Measurements from ENCODE around the gene PIEZO2.

Gene PIEZO2

DNA sequence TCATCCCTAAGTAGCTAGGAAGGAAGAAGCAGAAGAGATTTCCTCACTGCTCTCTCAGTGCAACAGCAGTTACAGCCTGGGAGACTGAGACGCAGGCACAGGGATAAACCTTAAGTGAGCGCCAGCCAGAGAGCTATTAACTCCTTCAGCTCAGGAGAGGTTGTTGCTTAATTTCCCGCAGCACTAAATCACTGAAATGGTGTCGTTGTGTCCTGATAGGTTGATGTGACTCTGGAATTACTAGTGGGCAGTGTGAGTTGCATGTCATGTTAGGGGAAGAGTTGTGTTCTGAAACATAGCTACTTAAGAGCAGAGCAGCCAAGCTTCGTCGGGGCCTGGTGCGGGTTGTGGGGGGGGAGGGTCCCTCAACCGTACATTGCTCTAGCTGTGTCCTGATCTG is 397.7 kb downstream of the PIEZO2 start:
- DNase-seq (ENCODE audit: low read depth in 4 of 4, low spot score in 1 of 4), result no peak

DNA sequence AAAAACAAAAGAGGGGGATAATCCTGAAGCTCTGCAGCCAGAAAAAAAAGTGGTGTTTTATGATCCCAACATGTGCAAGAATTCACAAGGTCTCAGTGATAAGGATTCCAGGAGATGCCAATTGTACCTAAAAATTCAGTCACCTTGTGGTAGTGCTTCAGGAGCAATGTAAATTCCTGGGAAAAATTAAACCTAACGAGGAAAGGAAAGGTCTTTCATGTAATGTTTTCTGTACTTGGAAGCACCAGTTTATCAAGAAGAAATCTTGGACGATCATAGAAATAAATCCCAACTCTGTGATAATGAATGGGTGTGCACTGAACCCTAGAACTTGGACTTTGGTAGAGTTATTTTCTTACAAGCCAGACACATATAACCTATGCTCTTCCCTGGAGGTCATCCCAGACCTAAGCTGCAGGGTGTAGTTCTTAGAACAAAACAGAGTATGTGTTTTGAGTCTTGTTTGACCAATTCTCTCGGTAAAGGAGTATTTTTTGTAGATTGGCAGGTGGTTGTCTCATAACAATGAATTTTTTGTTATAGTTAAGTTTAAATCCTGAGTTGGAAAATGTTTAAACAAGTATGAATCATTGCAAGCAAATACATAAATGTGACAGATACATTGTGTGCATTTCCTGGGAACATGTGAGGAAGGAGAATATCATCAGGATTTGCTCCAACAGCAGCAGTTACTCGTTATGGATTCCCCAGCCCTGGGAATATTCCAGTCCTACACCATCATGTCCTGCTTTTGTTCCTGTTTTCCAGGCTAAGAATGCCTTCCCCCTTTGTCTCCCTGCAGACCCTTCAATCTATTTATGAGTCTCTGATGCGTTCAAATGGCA is 399.0 kb downstream of the PIEZO2 start:
- DNase-seq (ENCODE audit: low read depth in 4 of 4, low spot score in 1 of 4), result no peak

DNA sequence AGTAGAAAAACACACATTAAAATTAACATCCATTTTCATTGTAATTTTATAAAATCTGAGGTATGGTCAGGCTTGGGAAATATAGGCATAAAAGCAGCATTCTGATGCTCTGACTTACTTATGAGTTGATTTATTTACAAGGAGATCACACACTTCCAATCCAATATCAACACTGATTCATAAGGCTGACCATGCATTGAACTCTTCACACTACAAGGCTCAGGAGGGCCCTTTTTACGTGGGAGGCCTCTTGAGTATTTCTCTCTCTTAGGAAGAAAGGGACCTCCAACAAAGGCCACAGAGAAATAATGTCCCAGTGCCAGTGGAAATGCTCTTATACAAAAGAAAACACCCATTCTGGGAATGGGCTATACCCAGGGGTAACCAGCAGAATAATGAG is 400.7 kb downstream of the PIEZO2 start:
- no peak for DNase-seq (ENCODE audit: low read depth in 4 of 4, low spot score in 1 of 4)

DNA sequence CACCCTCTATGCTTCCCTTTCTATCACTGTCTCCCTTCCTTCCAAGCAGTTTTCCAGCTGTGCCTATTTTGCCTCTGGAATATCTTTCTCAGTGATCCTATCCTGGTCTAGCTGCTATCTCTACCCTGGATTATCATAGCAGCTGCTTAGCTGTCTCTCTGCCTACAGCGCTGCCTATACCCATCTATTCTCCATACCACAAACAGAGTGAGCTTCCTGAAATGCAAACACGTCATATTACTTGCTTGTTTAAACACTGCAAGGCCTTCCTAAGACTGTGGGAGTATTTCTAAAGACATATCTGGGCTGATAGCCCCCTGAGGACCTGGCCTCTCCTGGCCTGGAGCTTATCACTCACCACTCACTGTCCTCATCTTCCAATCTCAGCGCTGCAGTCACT is 403.4 kb downstream of the PIEZO2 start:
- no peak for DNase-seq (ENCODE audit: low read depth in 4 of 4, low spot score in 1 of 4)

DNA sequence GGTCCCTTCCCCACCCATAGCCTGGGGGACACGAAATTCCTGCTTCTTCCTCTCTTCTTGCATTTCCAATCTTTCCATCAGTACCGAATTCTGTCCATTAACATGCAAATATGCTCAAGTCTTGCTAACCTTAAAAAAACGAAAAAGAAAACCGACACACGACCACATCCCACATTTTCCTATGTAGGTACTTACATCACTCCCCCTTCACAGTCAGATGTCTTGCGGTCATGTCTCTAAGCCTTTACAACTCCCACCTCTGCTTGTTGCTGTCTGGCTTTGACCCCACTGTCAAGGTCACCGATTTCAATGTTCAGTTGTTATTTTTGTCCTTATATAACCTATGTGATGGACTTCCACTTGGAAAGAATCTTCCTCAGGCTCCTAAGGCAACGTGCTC is 404.1 kb downstream of the PIEZO2 start:
- DNase-seq (ENCODE audit: low read depth in 4 of 4, low spot score in 1 of 4), result no peak

DNA sequence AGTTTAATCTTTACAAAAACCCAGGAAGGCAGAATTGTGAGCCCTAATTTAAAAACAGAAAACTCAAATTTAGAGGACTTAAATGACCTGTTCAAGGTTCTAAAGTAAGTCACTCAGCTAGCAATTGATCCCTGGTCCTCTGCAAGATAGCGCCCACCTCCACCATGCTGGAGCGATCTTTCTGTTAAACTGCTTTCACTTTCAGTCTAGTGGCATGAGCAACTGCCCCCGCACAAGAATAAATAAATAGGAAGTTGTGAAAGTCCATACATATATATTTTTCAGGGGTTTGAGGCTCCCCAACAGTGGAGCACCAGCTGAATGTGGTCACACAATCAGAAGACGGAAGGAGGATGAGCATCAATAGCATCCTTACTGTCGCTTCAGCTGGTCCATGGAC is 405.6 kb downstream of the PIEZO2 start:
- DNase-seq (ENCODE audit: low read depth in 4 of 4, low spot score in 1 of 4), result no peak

DNA sequence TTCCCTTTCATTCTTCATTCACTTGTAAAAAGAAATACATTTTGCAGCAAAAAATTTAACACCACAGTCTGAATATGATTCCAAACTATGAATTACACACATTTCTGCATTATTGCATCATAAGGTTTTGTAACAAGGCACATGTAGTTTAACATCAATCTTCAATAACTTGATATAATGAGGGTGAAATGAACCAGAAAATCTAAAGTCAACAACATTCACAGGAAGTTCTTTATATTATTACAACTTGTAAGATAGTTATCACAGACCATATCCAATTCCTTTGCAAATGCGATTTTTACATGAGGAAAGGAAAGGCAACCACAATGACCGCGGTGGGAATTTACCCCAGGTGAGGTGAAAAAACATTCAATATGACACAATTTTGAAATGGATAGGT is 410.2 kb downstream of the PIEZO2 start:
- no peak for DNase-seq (ENCODE audit: low read depth in 4 of 4, low spot score in 1 of 4)

DNA sequence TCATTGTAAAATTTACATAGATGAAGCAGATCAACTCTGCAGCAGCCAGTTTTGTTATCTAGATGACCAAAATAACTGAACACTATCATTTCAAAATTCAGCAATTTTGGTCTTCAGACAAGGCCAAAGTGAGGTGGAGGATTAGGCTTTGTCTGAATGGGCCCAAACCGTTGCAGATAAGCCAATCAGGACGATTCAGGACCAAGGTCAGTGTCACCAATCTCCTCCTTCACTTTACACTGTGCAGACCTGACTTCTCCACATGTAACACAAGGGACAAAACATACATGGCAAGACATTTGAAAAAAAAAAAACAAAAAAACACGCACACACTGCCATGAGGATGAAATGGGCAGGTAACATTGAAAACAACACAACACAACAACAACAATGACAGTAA is 412.4 kb downstream of the PIEZO2 start:
- DNase-seq (ENCODE audit: low read depth in 4 of 4, low spot score in 1 of 4), result no peak

DNA sequence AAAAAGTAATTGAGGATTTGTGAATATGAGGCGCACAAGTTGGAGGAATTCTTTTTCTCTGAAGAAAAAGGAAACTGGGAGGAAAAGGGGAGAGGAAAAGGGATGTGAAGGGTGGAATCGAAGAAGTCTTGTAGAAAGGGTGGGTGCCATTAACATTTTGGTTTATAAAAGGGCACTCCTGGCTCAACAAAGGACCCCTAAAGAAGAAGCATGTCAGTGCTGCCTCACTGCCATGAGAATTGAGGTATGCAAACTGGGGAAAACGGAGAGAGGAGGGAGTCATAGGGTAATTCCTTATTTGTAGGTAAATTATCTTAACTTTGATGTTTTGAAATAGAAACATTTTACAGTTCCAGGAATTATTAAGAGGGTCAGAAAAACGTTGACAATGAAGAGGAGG is 416.4 kb downstream of the PIEZO2 start:
- no peak for DNase-seq (ENCODE audit: low read depth in 4 of 4, low spot score in 1 of 4)

DNA sequence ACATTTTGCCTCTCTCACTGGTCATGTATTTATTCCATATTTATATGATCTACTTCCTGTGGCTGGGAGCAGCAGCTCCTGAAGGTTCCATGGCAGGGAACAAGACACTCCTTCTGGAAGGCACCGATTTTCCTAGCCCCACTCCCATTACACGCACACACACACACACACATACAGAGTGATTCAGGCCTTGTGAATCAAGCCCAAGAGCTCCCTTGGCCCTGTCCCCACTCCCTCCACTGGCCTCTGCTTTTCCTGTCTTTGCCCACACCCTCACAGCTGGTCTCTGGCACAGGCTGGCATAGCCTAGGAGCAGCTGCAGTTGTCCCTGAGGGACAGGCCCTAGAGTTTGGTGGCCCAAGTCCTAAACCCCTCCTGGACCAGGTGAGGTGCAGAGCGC is 421.9 kb downstream of the PIEZO2 start:
- DNase-seq (ENCODE audit: low read depth in 4 of 4, low spot score in 1 of 4), result no peak

DNA sequence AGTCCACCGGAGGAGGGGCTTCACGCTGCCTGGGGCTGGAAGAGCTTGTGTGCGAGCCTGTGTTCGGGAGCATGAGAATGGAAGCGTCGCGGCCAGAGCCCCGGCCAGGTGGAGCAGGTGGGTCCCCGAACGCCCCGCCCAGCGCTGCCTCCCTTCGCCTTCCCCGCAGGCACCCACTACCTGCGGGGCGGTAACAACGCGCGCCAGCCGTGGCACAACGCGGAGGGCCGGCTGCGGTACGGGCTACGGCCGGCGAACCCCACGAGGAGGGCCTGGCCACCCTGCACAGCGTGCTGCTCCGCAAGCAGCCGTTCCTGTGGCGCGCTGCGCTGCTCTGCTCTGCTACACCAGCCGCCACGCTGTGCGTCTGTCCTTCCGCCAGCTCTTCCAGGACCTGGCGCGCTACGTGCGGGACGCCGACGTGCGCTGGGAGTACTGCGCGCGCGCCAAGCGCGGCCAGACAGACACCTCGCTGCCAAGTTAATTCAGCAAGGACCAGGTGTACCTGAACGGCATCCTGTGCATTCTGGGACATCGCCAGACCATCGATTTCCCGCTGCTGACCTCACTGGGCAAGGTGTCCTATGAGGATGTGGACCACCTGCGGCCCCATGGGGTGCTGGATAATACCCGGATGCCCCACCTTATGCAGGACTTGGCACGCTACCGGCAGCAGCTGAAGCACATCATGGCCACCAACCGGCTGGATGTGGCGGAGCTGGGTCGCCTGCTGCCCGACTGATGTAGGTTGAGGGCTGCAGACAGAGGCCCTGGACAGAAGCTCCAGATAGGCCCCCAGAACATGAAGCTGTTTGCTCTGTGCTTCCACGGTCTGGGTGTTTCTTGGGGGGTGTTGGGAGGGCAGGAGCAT is 422.9 kb downstream of the PIEZO2 start:
- DNase-seq (ENCODE audit: low read depth in 4 of 4, low spot score in 1 of 4), result no peak

DNA sequence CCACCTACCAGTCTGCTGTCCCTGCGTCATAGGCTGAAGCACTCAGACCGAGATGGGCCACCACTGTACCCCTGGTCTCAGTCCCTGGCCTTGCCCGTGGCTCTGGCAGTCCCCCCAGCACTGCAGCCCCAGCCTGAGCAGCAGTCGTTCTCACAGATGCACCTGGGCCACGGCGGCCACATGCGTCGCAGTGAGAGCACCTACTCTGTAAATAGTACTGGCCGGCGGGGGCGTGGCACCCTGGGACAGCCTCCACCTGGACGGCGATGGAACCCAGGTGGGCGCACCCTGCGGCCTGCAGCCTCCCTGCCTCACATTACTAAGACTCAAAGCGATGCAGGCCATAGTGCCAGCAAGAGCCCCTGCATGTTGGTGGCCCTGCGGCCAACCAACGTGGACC is 424.7 kb downstream of the PIEZO2 start:
- no peak for DNase-seq (ENCODE audit: low read depth in 4 of 4, low spot score in 1 of 4)

DNA sequence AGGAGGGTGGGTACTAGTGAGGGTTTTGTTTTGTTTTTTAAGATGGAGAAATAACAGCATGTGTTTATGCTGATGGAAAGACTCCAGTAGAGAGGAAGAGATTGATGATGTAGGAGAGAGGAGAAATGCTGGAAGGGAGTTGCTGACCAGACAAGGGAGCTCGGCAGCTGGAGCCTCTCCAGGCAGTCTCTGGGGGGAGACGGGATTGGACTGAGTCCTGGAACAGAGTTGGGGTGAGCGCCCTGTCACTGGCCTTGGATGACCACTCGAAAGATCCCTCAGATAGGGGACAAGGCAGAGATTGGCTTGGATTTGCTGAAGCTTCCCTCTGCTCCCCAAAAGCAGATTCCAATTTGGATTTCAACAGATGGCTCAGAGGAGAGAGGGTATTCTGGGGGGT is 425.9 kb downstream of the PIEZO2 start:
- no peak for DNase-seq (ENCODE audit: low read depth in 4 of 4, low spot score in 1 of 4)

DNA sequence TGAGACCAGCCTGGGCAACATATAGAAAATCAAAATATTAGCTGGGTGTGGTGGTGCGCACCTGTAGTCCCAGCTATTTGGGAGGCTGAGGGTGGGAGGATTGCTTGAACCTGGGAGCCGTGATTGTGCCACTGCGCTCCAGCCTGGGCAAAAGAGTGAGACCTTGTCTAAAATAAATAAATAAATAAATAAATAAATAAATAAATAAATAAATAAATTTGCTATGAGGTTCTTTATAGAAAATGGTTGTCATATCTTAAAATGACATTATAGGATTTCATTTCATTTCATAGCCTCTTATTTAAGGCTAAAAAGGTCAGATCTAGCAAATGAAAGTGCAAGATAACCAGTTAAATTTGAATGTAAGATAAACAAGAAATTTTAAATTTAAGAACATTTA is 430.6 kb downstream of the PIEZO2 start:
- DNase-seq (ENCODE audit: low read depth in 4 of 4, low spot score in 1 of 4), result no peak

DNA sequence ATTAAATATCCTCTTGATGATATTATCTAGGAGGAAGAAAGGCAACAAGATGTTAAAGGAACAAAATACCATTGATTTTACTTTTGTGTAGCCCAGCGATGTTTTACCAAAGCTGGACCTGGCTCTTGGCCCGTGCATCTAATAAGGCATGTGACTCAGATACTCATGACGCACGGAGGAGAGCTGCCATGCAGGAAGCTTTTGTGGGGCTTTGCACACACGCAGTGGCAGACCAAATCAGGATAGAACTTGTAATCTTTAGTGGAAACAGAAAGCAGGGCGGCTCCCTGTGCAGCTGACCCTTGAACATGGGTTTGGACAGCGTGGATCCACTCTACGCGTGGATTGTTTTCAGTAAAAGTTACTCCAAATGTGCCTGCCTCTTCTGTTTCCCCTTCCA is 433.6 kb downstream of the PIEZO2 start:
- DNase-seq (ENCODE audit: low read depth in 4 of 4, low spot score in 1 of 4), result no peak

DNA sequence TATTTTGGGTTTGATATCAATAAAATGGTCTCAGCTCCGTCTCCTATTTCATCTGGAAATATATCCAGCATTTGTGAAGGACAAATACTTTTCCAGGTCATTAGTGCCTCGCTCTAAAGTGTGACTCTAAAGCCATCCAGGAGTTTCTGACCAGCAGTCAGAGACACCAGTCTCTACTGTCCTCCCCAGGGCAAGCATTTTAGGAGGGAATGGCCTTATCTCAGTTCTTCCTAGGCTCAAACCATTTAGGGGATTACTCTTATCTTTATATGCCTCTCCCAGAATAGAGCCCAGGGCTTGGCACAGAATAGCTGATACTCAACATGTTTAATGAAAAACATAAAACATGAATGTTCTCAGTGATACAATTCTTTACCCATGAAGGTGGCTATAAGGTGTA is 436.0 kb downstream of the PIEZO2 start:
- no peak for DNase-seq (ENCODE audit: low read depth in 4 of 4, low spot score in 1 of 4)

DNA sequence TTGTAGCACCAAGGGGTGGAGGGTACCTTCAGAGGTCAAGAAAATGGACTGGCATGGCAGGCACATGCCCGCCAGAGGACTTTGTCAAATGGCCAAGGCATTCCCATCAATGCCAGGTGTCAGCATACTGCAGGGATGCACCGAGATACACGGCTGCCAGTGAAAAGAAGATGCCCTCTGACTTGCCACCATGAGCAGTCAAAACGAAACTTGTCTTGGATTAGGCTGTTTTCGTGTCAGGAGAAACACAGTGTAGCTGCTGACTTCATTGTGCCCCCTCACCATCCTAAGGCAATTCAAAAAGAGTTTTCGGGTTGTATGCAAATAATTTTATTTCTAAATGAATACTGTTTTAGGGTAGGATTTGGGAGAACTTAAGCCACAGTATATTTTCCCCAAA is 442.1 kb downstream of the PIEZO2 start:
- no peak for DNase-seq (ENCODE audit: low read depth in 4 of 4, low spot score in 1 of 4)

DNA sequence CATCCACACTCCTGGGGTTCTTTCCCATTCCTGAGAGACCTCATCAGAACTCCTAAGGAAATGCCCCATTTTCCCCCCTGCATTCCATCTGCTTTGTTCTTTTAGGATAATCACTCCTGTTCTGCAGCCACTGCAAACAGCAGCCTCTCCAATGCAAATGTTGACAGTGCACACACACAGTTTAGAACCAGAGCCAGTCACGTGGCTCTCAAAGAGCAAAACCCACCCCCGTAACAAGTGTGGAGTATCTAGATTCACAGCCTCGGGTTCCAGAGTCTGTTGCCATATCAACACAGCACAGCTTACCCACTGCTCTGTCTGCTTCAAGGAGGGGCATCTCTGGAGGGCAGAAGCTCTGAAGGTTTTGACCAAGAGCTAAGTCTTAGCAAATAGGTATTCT is 443.6 kb downstream of the PIEZO2 start:
- DNase-seq (ENCODE audit: low read depth in 4 of 4, low spot score in 1 of 4), result no peak

DNA sequence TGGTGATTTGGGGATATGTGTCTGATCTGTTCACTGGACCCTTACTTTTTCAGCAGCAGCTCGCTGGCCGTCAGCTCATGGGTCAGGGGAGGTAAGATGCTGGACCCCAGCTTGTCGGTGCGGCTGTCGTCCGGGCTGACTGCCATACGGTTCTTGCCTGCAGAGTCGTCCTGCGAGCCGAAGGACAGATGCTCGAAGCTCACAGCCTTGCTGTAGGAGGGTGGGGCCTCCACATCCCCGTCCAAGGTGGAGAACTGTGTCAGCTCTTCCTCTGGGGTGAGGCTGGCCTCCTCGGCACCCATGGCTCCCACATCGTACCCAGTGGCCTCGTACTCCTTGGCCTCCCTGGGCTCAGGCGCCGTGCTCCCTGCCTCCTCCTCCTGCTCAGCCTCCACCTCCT is 444.1 kb downstream of the PIEZO2 start:
- DNase-seq (ENCODE audit: low read depth in 4 of 4, low spot score in 1 of 4), result no peak

DNA sequence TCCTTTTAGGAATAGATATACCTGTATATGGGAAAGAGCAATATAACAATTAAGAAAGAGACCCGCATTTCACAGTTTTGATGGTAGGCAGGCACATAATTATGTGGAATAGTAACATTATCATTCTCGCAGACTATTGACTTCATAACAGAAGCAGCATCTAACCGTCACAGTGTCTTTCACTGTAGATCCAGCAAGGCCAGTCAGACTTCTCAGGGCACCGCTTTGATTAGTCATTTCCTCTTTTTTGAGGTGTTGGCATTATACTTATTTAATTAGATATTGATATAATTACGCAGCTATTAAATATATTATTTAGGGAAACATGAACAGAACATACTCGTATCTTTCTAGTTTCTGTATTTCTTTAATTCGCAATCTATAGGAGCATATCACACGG is 447.2 kb downstream of the PIEZO2 start:
- DNase-seq (ENCODE audit: low read depth in 4 of 4, low spot score in 1 of 4), result no peak

DNA sequence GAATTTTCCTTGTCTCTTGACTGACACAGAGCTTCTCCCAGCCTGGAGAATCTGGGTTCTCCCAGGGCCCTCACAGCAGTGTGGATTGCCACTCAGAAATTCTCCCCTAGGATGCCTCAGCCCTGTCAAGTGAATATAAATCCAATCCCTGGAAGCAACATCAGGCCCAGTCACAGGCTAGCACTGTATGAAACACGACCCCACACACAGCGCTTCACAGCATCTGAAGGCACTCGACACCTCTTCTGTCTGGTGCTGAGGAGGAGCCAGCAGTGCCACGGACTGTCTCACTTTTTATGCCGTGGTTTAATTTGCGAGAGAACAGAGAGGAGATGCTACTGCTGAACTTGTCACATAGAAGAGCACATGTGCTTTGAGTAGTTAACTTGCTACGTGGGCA is 459.0 kb downstream of the PIEZO2 start:
- no peak for DNase-seq (ENCODE audit: low read depth in 4 of 4, low spot score in 1 of 4)

DNA sequence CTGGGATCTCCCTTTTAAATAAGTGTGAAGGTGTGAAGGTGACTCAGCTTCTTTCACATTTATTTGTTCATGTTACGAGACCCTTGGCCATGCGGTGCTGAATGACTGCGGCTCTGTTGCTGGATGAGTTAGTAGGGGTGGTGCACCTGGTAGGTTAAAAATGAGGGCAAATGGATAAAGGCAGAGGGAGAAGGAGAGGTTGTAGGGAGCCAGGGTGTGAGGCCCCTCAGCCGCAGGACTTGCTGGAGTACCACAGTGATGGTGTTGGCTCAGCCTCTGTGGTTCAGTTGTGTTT is 459.4 kb downstream of the PIEZO2 start:
- DNase-seq (ENCODE audit: low read depth in 4 of 4, low spot score in 1 of 4), result no peak

Measured in stimulated activated CD4-positive, alpha-beta T cell treated with anti-CD3 and anti-CD28 coated beads, Interleukin-1b, Interleukin-23, amount 100 ng/mL, for 24 hours (primary cell).